Immature natural killer cell (primary cell): ENCODE results near the gene TBC1D8. TPM values are rescaled to one million over a fixed set of nuclear protein-coding genes. Genes with fewer than 3 reads are reported as not detected.
"Not testable (repeated sequence)": the region's sequence is repeated elsewhere in the genome, so short reads cannot be mapped to it uniquely, and the experiment has no call there.

Experiments
- DNase-seq, 3 donors: peaks; one replicate each; pipeline ENCODE4 v3.0.0; 2022; ENCODE audit warnings: mixed read lengths in 1 of 3
- H3K27ac Mint-ChIP-seq, 6 donors: one replicate each; pipeline ENCODE4 v1.8.0; 2020; ENCODE audit warnings: mixed read lengths in 6 of 6, mild to moderate bottlenecking in 5 of 6, inconsistent platforms in 4 of 6, moderate library complexity in 3 of 6
- H3K27me3 Mint-ChIP-seq, 3 donors: one replicate each; pipeline ENCODE4 v1.8.0; 2020 to 2021; ENCODE audit warnings: low read depth in 3 of 3, mild to moderate bottlenecking in 3 of 3, mixed read lengths in 3 of 3, moderate library complexity in 3 of 3, inconsistent platforms in 1 of 3
- H3K36me3 Mint-ChIP-seq, 3 donors: one replicate each; pipeline ENCODE4 v1.8.0; 2020; ENCODE audit warnings: mixed read lengths in 3 of 3, inconsistent platforms in 2 of 3, mild to moderate bottlenecking in 2 of 3
- H3K4me1 Mint-ChIP-seq, 2 donors: one replicate each; pipeline ENCODE4 v1.8.0; 2020; ENCODE audit warnings: inconsistent platforms in 2 of 2, mild to moderate bottlenecking in 2 of 2, mixed read lengths in 2 of 2, moderate library complexity in 1 of 2
- H3K4me3 Mint-ChIP-seq, 5 donors: one replicate each; pipeline ENCODE4 v1.8.0; 2020; ENCODE audit warnings: mild to moderate bottlenecking in 5 of 5, mixed read lengths in 5 of 5, inconsistent platforms in 3 of 5, moderate library complexity in 3 of 5
- H3K9me3 Mint-ChIP-seq, 6 donors: one replicate each; pipeline ENCODE4 v1.8.0; 2020; ENCODE audit warnings: mild to moderate bottlenecking in 6 of 6, mixed read lengths in 6 of 6, inconsistent platforms in 4 of 6, moderate library complexity in 3 of 6
- polyA plus RNA-seq, 3 donors: library from polyadenylated mRNA; unstranded; fragments of 300-500 nt; fragmentation: Illumina TruSeq; gene quantifications; one replicate each; pipeline ENCODE4 v1.2.3, GENCODE V29; 2021

TBC1D8 gene
- polyA plus RNA-seq, 3 donors from 2014 or later: 0.17 to 0.64 TPM; not detected in 1

- no peaks in the 10 kb centered on the region for H3K36me3 Mint-ChIP-seq
- H3K4me3 Mint-ChIP-seq: no peak overlapping the region
- no peaks in the 10 kb centered on the region for H3K4me1 Mint-ChIP-seq
- peaks cover 0 to 6% (median 1%) of the 10 kb centered on the region in 3 donors for H3K27me3 Mint-ChIP-seq
- H3K9me3 Mint-ChIP-seq: no peaks in the 10 kb centered on the region
- no peak for DNase-seq
- no peak overlapping the region for H3K27ac Mint-ChIP-seq
These were observed 28.8 kb upstream of the TBC1D8 start for GRCh38 chr2:101179982-101180381.

- H3K4me3 Mint-ChIP-seq: no peak overlapping the region
- H3K4me1 Mint-ChIP-seq: peaks cover 6 to 8% of the 10 kb centered on the region in 2 donors
- no peak overlapping the region for H3K27ac Mint-ChIP-seq
- peaks cover 0 to 8% (median 0%) of the 10 kb centered on the region in 3 donors for H3K27me3 Mint-ChIP-seq
- DNase-seq: no peak
- no peaks in the 10 kb centered on the region for H3K9me3 Mint-ChIP-seq
- peaks cover 0 to 3% (median 0%) of the 10 kb centered on the region in 3 donors for H3K36me3 Mint-ChIP-seq
These were observed 25.6 kb upstream of the TBC1D8 start for GRCh38 chr2:101176803-101177202.

- Mint-ChIP-seq H3K9me3 (no peaks in the 10 kb centered on the region), H3K4me3 (no peak overlapping the region), H3K27me3 (peaks cover 0 to 6% (median 0%) of the 10 kb centered on the region in 3 donors), H3K27ac (no peak overlapping the region), H3K36me3 (peaks cover 0 to 3% (median 0%) of the 10 kb centered on the region in 3 donors), H3K4me1 (peaks cover 6 to 8% of the 10 kb centered on the region in 2 donors)
- no peak for DNase-seq
These were observed 24.8 kb upstream of the TBC1D8 start for GRCh38 chr2:101175991-101176390.

GRCh38 chr2:101173707-101174295 lies 22.6 kb upstream of the TBC1D8 start:
- Mint-ChIP-seq H3K9me3 (no peaks in the 10 kb centered on the region), H3K4me1 (peaks cover 6 to 8% of the 10 kb centered on the region in 2 donors), H3K27me3 (peaks cover 0 to 5% (median 0%) of the 10 kb centered on the region in 3 donors), H3K36me3 (peaks cover 0 to 7% (median 0%) of the 10 kb centered on the region in 3 donors), H3K27ac (peak overlapping the region in 3 of 6 donors; percentile 12 to 20 (median 20)), H3K4me3 (peak overlapping the region in 1 of 5 donors; percentile 8)
- no peak for DNase-seq

GRCh38 chr2:101169822-101170221 lies 18.6 kb upstream of the TBC1D8 start:
- peaks cover 0 to 10% (median 5%) of the 10 kb centered on the region in 6 donors for H3K9me3 Mint-ChIP-seq
- not testable (repeated sequence) for DNase-seq, H3K36me3 Mint-ChIP-seq, H3K4me1 Mint-ChIP-seq, H3K27ac Mint-ChIP-seq, H3K27me3 Mint-ChIP-seq, H3K4me3 Mint-ChIP-seq

GRCh38 chr2:101168706-101169105 lies 17.5 kb upstream of the TBC1D8 start:
- H3K4me3 Mint-ChIP-seq: no peak overlapping the region
- H3K4me1 Mint-ChIP-seq: peaks cover 3% of the 10 kb centered on the region in 2 donors
- DNase-seq: no peak
- H3K9me3 Mint-ChIP-seq: peaks cover 0 to 10% (median 5%) of the 10 kb centered on the region in 6 donors
- no peak overlapping the region for H3K27ac Mint-ChIP-seq
- H3K27me3 Mint-ChIP-seq: peaks cover 2 to 5% (median 4%) of the 10 kb centered on the region in 3 donors
- peaks cover 0 to 5% (median 4%) of the 10 kb centered on the region in 3 donors for H3K36me3 Mint-ChIP-seq

- not testable (repeated sequence) for H3K27ac Mint-ChIP-seq, H3K27me3 Mint-ChIP-seq, H3K4me3 Mint-ChIP-seq, H3K4me1 Mint-ChIP-seq, DNase-seq, H3K36me3 Mint-ChIP-seq
- peaks cover 0 to 10% (median 5%) of the 10 kb centered on the region in 6 donors for H3K9me3 Mint-ChIP-seq
These were observed 16.4 kb upstream of the TBC1D8 start for GRCh38 chr2:101167532-101167931.

GRCh38 chr2:101164021-101164420 lies 12.8 kb upstream of the TBC1D8 start:
- peaks cover 0 to 4% (median 0%) of the 10 kb centered on the region in 3 donors for H3K36me3 Mint-ChIP-seq
- DNase-seq: no peak
- no peaks in the 10 kb centered on the region for H3K4me1 Mint-ChIP-seq
- H3K4me3 Mint-ChIP-seq: no peak overlapping the region
- peaks cover 2 to 4% (median 2%) of the 10 kb centered on the region in 3 donors for H3K27me3 Mint-ChIP-seq
- H3K9me3 Mint-ChIP-seq: peaks cover 0 to 10% (median 5%) of the 10 kb centered on the region in 6 donors
- H3K27ac Mint-ChIP-seq: no peak overlapping the region

GRCh38 chr2:101162561-101163330 lies 11.6 kb upstream of the TBC1D8 start:
- H3K4me1 Mint-ChIP-seq: no peaks in the 10 kb centered on the region
- peaks cover 0 to 7% (median 4%) of the 10 kb centered on the region in 6 donors for H3K9me3 Mint-ChIP-seq
- H3K4me3 Mint-ChIP-seq: no peak overlapping the region
- H3K36me3 Mint-ChIP-seq: peaks cover 0 to 3% (median 0%) of the 10 kb centered on the region in 3 donors
- no peak overlapping the region for H3K27ac Mint-ChIP-seq
- no peak for DNase-seq
- peaks cover 2 to 4% (median 2%) of the 10 kb centered on the region in 3 donors for H3K27me3 Mint-ChIP-seq

- H3K36me3 Mint-ChIP-seq: no peaks in the 10 kb centered on the region
- DNase-seq: no peak
- H3K27ac Mint-ChIP-seq: no peak overlapping the region
- no peak overlapping the region for H3K4me3 Mint-ChIP-seq
- H3K27me3 Mint-ChIP-seq: peaks cover 0 to 4% (median 2%) of the 10 kb centered on the region in 3 donors
- no peaks in the 10 kb centered on the region for H3K9me3 Mint-ChIP-seq
- no peaks in the 10 kb centered on the region for H3K4me1 Mint-ChIP-seq
These were observed 10.5 kb upstream of the TBC1D8 start for GRCh38 chr2:101161658-101162057.

GRCh38 chr2:101160454-101160853 lies 9.3 kb upstream of the TBC1D8 start:
- no peak for DNase-seq
- Mint-ChIP-seq H3K4me3 (no peak overlapping the region), H3K9me3 (no peaks in the 10 kb centered on the region), H3K27me3 (peaks cover 0 to 4% (median 2%) of the 10 kb centered on the region in 3 donors), H3K36me3 (no peaks in the 10 kb centered on the region), H3K27ac (no peak overlapping the region), H3K4me1 (no peaks in the 10 kb centered on the region)

- H3K27ac Mint-ChIP-seq: no peak overlapping the region
- H3K4me3 Mint-ChIP-seq: no peak overlapping the region
- H3K27me3 Mint-ChIP-seq: peaks cover 0 to 4% (median 2%) of the 10 kb centered on the region in 3 donors
- no peaks in the 10 kb centered on the region for H3K36me3 Mint-ChIP-seq
- no peak for DNase-seq
- H3K4me1 Mint-ChIP-seq: no peaks in the 10 kb centered on the region
- no peaks in the 10 kb centered on the region for H3K9me3 Mint-ChIP-seq
These were observed 8.3 kb upstream of the TBC1D8 start for GRCh38 chr2:101159526-101159925.

- Mint-ChIP-seq H3K4me3 (no peak overlapping the region), H3K27ac (no peak overlapping the region), H3K9me3 (no peaks in the 10 kb centered on the region), H3K36me3 (no peaks in the 10 kb centered on the region), H3K27me3 (peaks cover 0 to 3% (median 0%) of the 10 kb centered on the region in 3 donors), H3K4me1 (peaks cover 6% of the 10 kb centered on the region in 2 donors)
- DNase-seq: no peak
These were observed 6.1 kb upstream of the TBC1D8 start for GRCh38 chr2:101157272-101157671.

- Mint-ChIP-seq H3K27ac (no peak overlapping the region), H3K4me3 (no peak overlapping the region), H3K9me3 (no peaks in the 10 kb centered on the region), H3K36me3 (no peaks in the 10 kb centered on the region), H3K27me3 (peaks cover 0 to 8% (median 0%) of the 10 kb centered on the region in 3 donors), H3K4me1 (peaks cover 24 to 26% of the 10 kb centered on the region in 2 donors)
- DNase-seq: no peak
These were observed 2.6 kb upstream of the TBC1D8 start for GRCh38 chr2:101153787-101154186.
